Activated naive CD4-positive, alpha-beta T cell treated with anti-CD3 and anti-CD28 coated beads, Interleukin-2, amount 10 ng/mL, durations not matched to agents 5 hours and 36 hours (primary cell): ENCODE results near the gene KANSL3. TPM values are rescaled to one million over a fixed set of nuclear protein-coding genes. Genes with fewer than 3 reads are reported as not detected.

Experiments
- total RNA-seq, 2 experiments: library from RNA; stranded (reverse); gene quantifications; one replicate each; pipeline ENCODE4 v1.2.3, GENCODE V29; 2021

The KANSL3 gene
- total RNA-seq = 10 to 100 TPM; 45.7 to 48.9 TPM

DNA sequence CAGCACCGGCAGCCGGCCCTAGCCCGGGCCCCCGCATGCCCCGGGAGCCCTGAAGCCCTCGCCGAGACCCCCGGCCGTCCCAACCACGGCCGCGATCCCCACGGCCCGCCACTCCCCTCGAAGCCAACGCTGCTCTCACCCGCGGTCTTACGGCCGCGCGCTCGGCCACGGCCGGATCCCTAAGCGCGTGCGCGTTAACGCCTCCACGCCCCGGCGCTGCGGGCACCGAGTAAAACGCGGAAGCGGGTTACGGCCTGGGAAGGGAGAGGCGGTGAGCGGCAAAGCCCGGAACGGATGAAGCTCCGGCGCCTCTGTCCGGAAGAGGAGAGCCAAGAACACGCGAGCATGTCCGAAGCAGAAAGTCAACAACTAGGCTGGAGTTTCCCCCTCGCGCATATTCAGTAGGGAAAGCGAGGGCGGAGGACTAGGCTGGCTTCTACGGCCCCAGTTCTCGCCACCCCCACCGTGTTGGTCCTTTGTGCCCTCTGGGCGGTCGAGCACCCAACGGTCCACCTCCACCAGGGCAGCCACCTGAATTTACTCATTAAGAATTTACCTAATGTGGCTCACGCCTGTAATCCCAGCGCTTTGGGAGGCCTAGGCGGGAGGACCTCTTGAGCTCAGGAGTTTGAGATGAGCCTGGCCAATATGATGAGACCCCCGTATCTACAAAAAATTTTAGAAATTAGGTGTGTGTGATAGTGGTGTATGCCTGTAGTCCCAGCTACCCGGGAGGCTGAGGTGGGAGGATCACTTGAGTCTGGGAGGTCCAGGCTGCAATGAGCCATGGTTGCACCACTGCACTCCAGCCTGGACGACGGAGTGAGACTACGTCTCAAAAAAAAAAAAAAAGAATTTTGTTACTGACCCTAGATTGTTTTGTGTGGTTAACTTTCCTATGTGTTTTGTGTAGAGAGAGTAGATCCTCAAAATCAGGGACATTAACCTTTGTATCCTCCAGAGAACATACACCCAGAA, at the start of gene KANSL3:
Gene KANSL3, minus strand, starts transcription at position 169 of the 978 bp plus-strand sequence. CDS start 1,177 bp downstream, outside the sequence.

DNA sequence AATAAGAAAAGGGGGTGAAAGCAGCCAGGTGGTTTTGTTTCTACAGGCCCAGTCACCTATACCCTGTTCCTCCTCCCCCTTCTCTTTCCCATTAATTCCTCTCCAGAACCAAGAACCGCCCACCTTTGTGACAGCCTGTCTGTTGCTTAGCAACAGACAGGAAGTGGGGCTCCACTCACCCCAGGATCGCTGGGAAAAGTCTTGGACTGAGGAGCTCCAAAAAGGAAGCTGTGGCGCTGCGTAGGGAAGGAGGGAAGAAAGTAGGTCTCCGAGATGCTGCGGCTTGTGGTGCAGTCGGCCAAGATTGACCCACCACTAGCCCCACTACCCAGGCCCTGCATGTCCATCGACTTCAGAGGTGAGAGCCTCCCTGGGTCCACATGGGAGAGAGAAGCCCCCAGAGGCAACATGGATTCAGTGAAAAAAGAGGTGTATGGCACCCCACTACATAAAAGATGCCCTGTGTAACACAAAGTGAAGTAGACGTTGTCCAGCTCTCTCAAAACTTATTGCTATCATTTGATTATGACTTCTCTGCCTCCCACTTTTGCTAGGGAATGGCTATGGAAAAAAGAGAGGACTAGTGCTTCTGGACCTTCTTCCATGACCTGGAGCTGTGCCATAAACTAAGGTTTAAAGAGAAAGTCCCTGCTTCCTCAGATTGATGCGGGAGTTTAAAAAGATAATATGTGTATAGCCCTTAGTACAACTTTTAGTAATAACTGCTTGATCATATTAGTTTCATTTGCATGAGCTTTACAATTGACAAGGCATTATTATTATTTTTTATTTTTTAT, 4.7 kb upstream of the KANSL3 start, which contains the start of gene FER1L5:
Gene FER1L5, plus strand, starts transcription at position 201 of the 797 bp plus-strand sequence. Its CDS starts 73 bp downstream, at position 274.

Other genes starting within 250 kb of the KANSL3 start
- not detected for gene NEURL3, start 133.0 kb downstream of the KANSL3 start, total RNA-seq
- 10 to 100 TPM; 74.4 to 74.6 TPM for gene ARID5A, start 101.6 kb downstream of the KANSL3 start, total RNA-seq
- not detected for gene FER1L5, start 4.5 kb upstream of the KANSL3 start, total RNA-seq
- 1 to 10 TPM; 7.0 to 7.5 TPM for gene LMAN2L, start 101.8 kb upstream of the KANSL3 start, total RNA-seq
- 1 to 10 TPM; 6.8 to 7.6 TPM for gene CNNM4, start 122.6 kb upstream of the KANSL3 start, total RNA-seq
- gene CNNM3, start 178.0 kb upstream of the KANSL3 start, total RNA-seq = 10 to 100 TPM; 27.9 to 29.2 TPM
- gene ANKRD23, start 205.7 kb upstream of the KANSL3 start, total RNA-seq = 10 to 100 TPM; 15.2 to 16.5 TPM
- gene ANKRD39, start 219.7 kb upstream of the KANSL3 start, total RNA-seq = 10 to 100 TPM; 30.8 to 32.0 TPM
- gene SEMA4C, start 231.8 kb upstream of the KANSL3 start, total RNA-seq = 10 to 100 TPM; 36.6 to 37.7 TPM